RWPE2 (cell line): ENCODE measurements around the gene ITPA.

Experiments used
- ATAC-seq: fragments of 200-7000 bp; cut with Tn5 transposase; 3 replicates; pipeline ENCODE4 v1.9.1; 2021; ENCODE audit warnings: low read depth
- DNase-seq: peaks from one replicate; pipeline ENCODE4 v3.0.0-alpha.2; 2020; ENCODE audit warnings: low spot score
- H3K27ac ChIP-seq: fragments of 450-650 bp; 2 replicates; pipeline ENCODE4 v1.5.1; 2017; ENCODE audit warnings: mild to moderate bottlenecking; ENCODE audit not compliant: poor library complexity, severe bottlenecking
- H3K27me3 ChIP-seq: fragments of 250-450 bp; sonication (Bioruptor Pico); 2 replicates; pipeline ENCODE4 v1.5.1; 2021; ENCODE audit warnings: mild to moderate bottlenecking, moderate library complexity; ENCODE audit not compliant: insufficient read depth, poor library complexity, severe bottlenecking
- H3K36me3 ChIP-seq: fragments of 250-450 bp; sonication (Bioruptor Pico); 2 replicates; pipeline ENCODE4 v1.5.1; 2020; ENCODE audit warnings: low read depth, mild to moderate bottlenecking, moderate library complexity
- H3K4me1 ChIP-seq: fragments of 250-450 bp; sonication (Bioruptor Pico); 2 replicates; pipeline ENCODE4 v1.5.1; 2021; ENCODE audit warnings: mild to moderate bottlenecking, moderate library complexity; ENCODE audit not compliant: insufficient read depth, poor library complexity, severe bottlenecking
- H3K4me3 ChIP-seq: fragments of 250-450 bp; sonication (Bioruptor Pico); 2 replicates; pipeline ENCODE4 v1.5.1; 2021; ENCODE audit warnings: mild to moderate bottlenecking, moderate library complexity; ENCODE audit not compliant: severe bottlenecking
- H3K9me3 ChIP-seq: fragments of 250-450 bp; sonication (Bioruptor Pico); 2 replicates; pipeline ENCODE4 v1.5.1; 2021; ENCODE audit warnings: mild to moderate bottlenecking, moderate library complexity; ENCODE audit not compliant: severe bottlenecking
- CTCF ChIP-seq: fragments of 450-650 bp; IDR thresholded peaks from one replicate; pipeline ENCODE4 v1.5.1; 2017; ENCODE audit warnings: mild to moderate bottlenecking, moderate library complexity; ENCODE audit not compliant: poor library complexity, severe bottlenecking

ITPA gene

GRCh38 chr20:3194617-3195280 lies 14.5 kb upstream of the ITPA start:
- H3K36me3 ChIP-seq: peaks cover 80% of the 10 kb centered on the region
- H3K4me3 ChIP-seq: no peak overlapping the region
- TF ChIP-seq CTCF: no peak
- H3K9me3 ChIP-seq: no peaks in the 10 kb centered on the region
- no peak overlapping the region for H3K27ac ChIP-seq
- DNase-seq: no peak
- no peaks in the 10 kb centered on the region for H3K27me3 ChIP-seq
- no peak for ATAC-seq
- no peaks in the 10 kb centered on the region for H3K4me1 ChIP-seq

- H3K36me3 ChIP-seq: peaks cover 82% of the 10 kb centered on the region
These were observed 13.6 kb upstream of the ITPA start for GRCh38 chr20:3195590-3196237.

GRCh38 chr20:3199206-3199605 lies 10.1 kb upstream of the ITPA start:
- no peak for TF ChIP-seq CTCF
- Histone ChIP-seq H3K27me3 (no peaks in the 10 kb centered on the region), H3K4me3 (no peak overlapping the region), H3K27ac (no peak overlapping the region), H3K36me3 (peaks cover 65% of the 10 kb centered on the region), H3K9me3 (no peaks in the 10 kb centered on the region), H3K4me1 (no peaks in the 10 kb centered on the region)
- no peak for ATAC-seq
- DNase-seq: no peak

More at GRCh38 chr20:3195590-3196237, 13.6 kb upstream of the ITPA start:
- no peak for ATAC-seq
- TF ChIP-seq CTCF: no peak
- Histone ChIP-seq H3K9me3 (no peaks in the 10 kb centered on the region), H3K27ac (no peak overlapping the region), H3K4me3 (no peak overlapping the region), H3K27me3 (no peaks in the 10 kb centered on the region), H3K4me1 (no peaks in the 10 kb centered on the region)
- no peak for DNase-seq

- peaks cover 55% of the 10 kb centered on the region for H3K36me3 ChIP-seq
- no peaks in the 10 kb centered on the region for H3K9me3 ChIP-seq
- H3K27ac ChIP-seq: no peak overlapping the region
- H3K4me1 ChIP-seq: no peaks in the 10 kb centered on the region
- H3K27me3 ChIP-seq: no peaks in the 10 kb centered on the region
- no peak overlapping the region for H3K4me3 ChIP-seq
- ATAC-seq: no peak
- no peak for TF ChIP-seq CTCF
- DNase-seq: no peak
These were observed 9.1 kb upstream of the ITPA start for GRCh38 chr20:3199976-3200755.
